ENCODE results near the gene GNG2.

DNA sequence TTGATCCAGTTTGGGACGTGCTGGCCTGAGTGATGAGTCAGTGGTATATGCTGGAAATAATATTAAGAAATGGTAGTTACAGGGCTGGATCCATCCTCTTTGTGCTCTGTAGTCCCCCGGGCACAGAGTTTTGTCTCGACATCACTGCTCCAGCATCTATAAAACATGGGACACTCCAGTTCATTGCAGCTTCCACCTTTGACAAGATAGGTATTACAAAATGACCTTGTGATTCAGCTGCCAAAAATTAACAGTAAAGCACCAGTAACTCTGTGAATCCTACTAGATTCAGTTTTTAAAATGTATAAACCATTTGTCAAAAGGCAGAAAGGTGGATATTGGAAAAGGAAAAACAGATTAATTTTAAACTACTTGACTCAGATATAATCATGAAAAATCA is 14.6 kb upstream of the GNG2 start:
- TF ChIP-seq, protein P1, sequence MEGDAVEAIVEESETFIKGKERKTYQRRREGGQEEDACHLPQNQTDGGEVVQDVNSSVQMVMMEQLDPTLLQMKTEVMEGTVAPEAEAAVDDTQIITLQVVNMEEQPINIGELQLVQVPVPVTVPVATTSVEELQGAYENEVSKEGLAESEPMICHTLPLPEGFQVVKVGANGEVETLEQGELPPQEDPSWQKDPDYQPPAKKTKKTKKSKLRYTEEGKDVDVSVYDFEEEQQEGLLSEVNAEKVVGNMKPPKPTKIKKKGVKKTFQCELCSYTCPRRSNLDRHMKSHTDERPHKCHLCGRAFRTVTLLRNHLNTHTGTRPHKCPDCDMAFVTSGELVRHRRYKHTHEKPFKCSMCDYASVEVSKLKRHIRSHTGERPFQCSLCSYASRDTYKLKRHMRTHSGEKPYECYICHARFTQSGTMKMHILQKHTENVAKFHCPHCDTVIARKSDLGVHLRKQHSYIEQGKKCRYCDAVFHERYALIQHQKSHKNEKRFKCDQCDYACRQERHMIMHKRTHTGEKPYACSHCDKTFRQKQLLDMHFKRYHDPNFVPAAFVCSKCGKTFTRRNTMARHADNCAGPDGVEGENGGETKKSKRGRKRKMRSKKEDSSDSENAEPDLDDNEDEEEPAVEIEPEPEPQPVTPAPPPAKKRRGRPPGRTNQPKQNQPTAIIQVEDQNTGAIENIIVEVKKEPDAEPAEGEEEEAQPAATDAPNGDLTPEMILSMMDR (conservative IDR thresholded peaks at IDR 0.05; ENCODE audit: low read depth, low read length), result no peak
- TF ChIP-seq EZH2 (IDR thresholded peaks at IDR 0.05; ENCODE audit: low read length, unreplicated experiment), result no peak
